NCI-H1417 treated with DMSO at 0.1 percent for 48 hours (cell line): ENCODE results near the gene ZNF738.

Source experiments
- DNase-seq: peaks from one replicate; lab custom pipeline; 2025; lab: John Stamatoyannopoulos, UW

Gene ZNF738

DNA sequence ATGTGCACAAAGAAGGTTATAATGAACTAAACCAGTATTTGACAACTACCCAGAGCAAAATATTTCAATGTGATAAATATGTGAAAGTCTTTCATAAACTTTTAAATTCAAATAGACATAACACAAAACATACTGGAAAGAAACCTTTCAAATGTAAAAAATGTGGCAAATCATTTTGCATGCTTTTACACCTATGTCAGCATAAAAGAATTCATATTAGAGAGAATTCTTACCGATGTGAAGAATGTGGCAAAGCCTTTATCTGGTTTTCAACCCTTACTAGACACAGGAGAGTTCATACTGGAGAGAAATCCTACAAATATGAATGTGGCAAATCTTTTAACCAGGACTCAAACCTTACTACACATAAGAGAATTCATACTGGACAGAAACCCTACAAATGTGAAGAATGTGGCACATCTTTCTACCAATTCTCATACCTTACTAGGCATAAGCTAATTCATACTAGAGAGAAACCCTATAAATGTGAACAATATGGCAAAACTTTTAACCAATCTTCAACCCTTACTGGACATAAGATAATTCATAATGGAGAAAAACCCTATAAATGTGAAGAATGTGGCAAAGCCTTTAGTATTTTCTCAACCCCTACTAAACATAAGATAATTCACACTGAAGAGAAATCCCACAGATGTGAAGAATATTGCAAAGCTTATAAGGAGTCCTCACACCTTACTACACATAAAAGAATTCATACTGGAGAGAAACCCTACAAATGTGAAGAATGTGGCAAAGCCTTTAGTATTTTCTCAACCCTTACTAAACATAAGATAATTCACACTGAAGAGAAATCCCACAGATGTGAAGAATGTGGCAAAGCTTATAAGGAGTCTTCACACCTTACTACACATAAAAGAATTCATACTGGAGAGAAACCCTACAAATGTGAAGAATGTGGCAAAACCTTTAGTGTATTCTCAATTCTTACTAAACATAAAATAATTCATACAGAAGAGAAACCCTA lies 64.5 kb downstream of the ZNF738 start:
- no peak for DNase-seq
